ENCODE data around the gene FARP2. TPM values are rescaled to one million over a fixed set of nuclear protein-coding genes. Genes with fewer than 3 reads are reported as not detected.

FARP2 gene
- total and polyA plus RNA-seq, 2 of the 13 experiments (the other 11 are each of a cell fraction or from before 2014, with no cell fraction given) = 28.0 to 45.4 TPM

DNA sequence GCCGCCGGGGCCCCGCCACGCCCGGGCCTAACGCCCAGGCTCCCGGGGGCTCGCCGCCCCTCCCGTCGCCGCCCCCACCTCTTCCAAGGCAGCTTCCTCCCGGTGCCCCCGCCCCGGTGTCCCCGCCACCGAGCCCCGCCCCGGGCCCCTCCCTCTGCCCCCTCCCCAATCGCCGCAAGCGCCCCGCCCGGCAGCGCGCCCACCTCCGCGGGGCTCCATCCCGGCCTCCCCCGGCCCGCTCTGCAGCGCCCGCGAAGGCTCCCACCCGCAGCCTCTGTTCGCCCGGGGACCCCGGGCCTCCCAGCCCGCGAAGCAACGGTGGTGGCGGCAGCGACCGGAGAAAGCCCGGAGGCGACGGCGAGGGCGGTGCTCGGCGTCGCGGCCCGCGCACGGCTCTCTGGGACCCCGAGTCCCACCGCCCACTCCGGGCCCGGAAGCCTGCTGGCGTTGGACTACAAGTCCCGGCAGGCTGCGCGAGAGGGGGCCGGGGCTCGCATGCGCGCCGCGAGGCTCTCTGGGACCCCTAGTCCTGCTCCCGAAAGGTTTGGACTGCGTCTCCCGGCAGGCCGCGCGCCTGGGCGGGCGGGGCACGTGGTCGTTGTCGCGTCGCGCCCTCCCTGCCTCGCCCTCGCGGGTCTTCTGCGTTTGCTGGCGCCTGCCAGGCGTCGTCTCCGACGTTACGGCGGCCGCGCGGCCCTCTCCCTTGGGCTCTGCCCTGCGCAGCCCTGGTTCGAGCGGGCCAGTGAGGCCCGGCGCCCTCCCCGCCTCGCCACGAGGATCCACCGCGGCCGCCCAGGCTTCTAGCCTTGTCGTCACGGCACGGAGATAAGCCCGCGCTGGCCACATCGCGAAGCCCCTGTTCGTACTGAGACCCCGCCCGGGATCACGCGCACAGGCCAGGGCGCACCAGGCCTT, 152.4 kb downstream of the FARP2 start, which contains the start of gene STK25 (continued):
- TF ChIP-seq, protein P1, sequence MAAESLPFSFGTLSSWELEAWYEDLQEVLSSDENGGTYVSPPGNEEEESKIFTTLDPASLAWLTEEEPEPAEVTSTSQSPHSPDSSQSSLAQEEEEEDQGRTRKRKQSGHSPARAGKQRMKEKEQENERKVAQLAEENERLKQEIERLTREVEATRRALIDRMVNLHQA (CRISPR knock-in tag; IDR thresholded peaks at IDR 0.05) = 0 out of 2 replicates have a peak, but pooled peaks have one; percentile 90
- TF ChIP-seq, protein P2, sequence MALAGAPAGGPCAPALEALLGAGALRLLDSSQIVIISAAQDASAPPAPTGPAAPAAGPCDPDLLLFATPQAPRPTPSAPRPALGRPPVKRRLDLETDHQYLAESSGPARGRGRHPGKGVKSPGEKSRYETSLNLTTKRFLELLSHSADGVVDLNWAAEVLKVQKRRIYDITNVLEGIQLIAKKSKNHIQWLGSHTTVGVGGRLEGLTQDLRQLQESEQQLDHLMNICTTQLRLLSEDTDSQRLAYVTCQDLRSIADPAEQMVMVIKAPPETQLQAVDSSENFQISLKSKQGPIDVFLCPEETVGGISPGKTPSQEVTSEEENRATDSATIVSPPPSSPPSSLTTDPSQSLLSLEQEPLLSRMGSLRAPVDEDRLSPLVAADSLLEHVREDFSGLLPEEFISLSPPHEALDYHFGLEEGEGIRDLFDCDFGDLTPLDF (CRISPR knock-in tag; IDR thresholded peaks at IDR 0.05) = peak; percentile 92; the same call in 1 of the 2 replicates
- TF ChIP-seq ZNF562 (CRISPR knock-in tag; IDR thresholded peaks at IDR 0.05; ENCODE audit: borderline replicate concordance) (peak; percentile 86; the same call in 1 of the 2 replicates), MTF1 (CRISPR knock-in tag; IDR thresholded peaks at IDR 0.05) (peak; percentile 85), ZFX (CRISPR knock-in tag; IDR thresholded peaks at IDR 0.05; ENCODE audit: low read depth) (peak; percentile 95), SAFB2 (CRISPR knock-in tag; IDR thresholded peaks at IDR 0.05; ENCODE audit: borderline replicate concordance, low read depth) (peak; percentile 99), FOXJ3 (CRISPR knock-in tag; IDR thresholded peaks at IDR 0.05; ENCODE audit: borderline replicate concordance) (no peak), NFYC (CRISPR knock-in tag; IDR thresholded peaks at IDR 0.05) (peak; percentile 66), ZBTB1 (CRISPR knock-in tag; IDR thresholded peaks at IDR 0.05; ENCODE audit: borderline replicate concordance) (peak; percentile 67; the same call in 1 of the 2 replicates), MEIS1 (CRISPR knock-in tag; IDR thresholded peaks at IDR 0.05; ENCODE audit: borderline replicate concordance) (peak; percentile 98), ZNF749 (CRISPR knock-in tag; IDR thresholded peaks at IDR 0.05; ENCODE audit: borderline replicate concordance) (peak; percentile 99), ZBTB21 (CRISPR knock-in tag; IDR thresholded peaks at IDR 0.05) (no peak; the same call in 1 of the 2 replicates), HNF4A (CRISPR knock-in tag; IDR thresholded peaks at IDR 0.05) (no peak; the same call in 1 of the 2 replicates), NFE2L1 (CRISPR knock-in tag; IDR thresholded peaks at IDR 0.05; ENCODE audit: borderline replicate concordance) (peak; percentile 84), ZNF841 (CRISPR knock-in tag; IDR thresholded peaks at IDR 0.05; ENCODE audit: borderline replicate concordance) (peak; percentile 1; the same call in 1 of the 2 replicates), CC2D1A (CRISPR knock-in tag; IDR thresholded peaks at IDR 0.05) (no peak), ZMYM3 (CRISPR knock-in tag; IDR thresholded peaks at IDR 0.05) (no peak), ZNF20 (CRISPR knock-in tag; IDR thresholded peaks at IDR 0.05) (no peak; the same call in 1 of the 2 replicates)
- TF ChIP-seq, protein P3, sequence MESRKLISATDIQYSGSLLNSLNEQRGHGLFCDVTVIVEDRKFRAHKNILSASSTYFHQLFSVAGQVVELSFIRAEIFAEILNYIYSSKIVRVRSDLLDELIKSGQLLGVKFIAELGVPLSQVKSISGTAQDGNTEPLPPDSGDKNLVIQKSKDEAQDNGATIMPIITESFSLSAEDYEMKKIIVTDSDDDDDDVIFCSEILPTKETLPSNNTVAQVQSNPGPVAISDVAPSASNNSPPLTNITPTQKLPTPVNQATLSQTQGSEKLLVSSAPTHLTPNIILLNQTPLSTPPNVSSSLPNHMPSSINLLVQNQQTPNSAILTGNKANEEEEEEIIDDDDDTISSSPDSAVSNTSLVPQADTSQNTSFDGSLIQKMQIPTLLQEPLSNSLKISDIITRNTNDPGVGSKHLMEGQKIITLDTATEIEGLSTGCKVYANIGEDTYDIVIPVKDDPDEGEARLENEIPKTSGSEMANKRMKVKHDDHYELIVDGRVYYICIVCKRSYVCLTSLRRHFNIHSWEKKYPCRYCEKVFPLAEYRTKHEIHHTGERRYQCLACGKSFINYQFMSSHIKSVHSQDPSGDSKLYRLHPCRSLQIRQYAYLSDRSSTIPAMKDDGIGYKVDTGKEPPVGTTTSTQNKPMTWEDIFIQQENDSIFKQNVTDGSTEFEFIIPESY (CRISPR knock-in tag; IDR thresholded peaks at IDR 0.05) = peak; percentile 95
- TF ChIP-seq, protein P4, sequence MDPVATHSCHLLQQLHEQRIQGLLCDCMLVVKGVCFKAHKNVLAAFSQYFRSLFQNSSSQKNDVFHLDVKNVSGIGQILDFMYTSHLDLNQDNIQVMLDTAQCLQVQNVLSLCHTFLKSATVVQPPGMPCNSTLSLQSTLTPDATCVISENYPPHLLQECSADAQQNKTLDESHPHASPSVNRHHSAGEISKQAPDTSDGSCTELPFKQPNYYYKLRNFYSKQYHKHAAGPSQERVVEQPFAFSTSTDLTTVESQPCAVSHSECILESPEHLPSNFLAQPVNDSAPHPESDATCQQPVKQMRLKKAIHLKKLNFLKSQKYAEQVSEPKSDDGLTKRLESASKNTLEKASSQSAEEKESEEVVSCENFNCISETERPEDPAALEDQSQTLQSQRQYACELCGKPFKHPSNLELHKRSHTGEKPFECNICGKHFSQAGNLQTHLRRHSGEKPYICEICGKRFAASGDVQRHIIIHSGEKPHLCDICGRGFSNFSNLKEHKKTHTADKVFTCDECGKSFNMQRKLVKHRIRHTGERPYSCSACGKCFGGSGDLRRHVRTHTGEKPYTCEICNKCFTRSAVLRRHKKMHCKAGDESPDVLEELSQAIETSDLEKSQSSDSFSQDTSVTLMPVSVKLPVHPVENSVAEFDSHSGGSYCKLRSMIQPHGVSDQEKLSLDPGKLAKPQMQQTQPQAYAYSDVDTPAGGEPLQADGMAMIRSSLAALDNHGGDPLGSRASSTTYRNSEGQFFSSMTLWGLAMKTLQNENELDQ (CRISPR knock-in tag; IDR thresholded peaks at IDR 0.05; ENCODE audit: borderline replicate concordance) = peak; percentile 81; the same call in 1 of the 2 replicates
- TF ChIP-seq, protein P5, sequence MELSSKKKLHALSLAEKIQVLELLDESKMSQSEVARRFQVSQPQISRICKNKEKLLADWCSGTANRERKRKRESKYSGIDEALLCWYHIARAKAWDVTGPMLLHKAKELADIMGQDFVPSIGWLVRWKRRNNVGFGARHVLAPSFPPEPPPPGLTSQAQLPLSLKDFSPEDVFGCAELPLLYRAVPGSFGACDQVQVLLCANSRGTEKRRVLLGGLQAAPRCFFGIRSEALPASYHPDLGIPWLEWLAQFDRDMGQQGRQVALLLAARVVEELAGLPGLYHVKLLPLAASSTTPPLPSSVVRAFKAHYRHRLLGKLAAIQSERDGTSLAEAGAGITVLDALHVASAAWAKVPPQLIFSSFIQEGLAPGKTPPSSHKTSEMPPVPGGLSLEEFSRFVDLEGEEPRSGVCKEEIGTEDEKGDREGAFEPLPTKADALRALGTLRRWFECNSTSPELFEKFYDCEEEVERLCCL (CRISPR knock-in tag; IDR thresholded peaks at IDR 0.05; ENCODE audit: borderline replicate concordance) = 0 out of 2 replicates have a peak, but pooled peaks have one; percentile 52

Measured in HepG2 (cell line).